Prostate gland (tissue), 2 donors: ENCODE data around the gene FCRLA. TPM values are rescaled to one million over a fixed set of nuclear protein-coding genes. Genes with fewer than 3 reads are reported as not detected.
"Not testable (repeated sequence)": the region's sequence is repeated elsewhere in the genome, so short reads cannot be mapped to it uniquely, and the experiment has no call there.

Source experiments
- DNase-seq: peaks from one replicate; pipeline ENCODE4 v3.0.0-alpha.2; 2019; ENCODE audit warnings: low spot score
- H3K27ac ChIP-seq, 2 donors: fragments of 200-600 bp; sonication (generic); 2 replicates each; pipeline ENCODE4 v1.5.1; 2017 to 2019
- H3K27me3 ChIP-seq: fragments of 200-600 bp; sonication (generic); replicated peaks from 2 replicates; pipeline ENCODE4 v1.5.1; 2019; ENCODE audit not compliant: insufficient read depth
- H3K36me3 ChIP-seq, 2 donors: fragments of 200-600 bp; sonication (generic); 1 replicate in 1 of 2; 2 replicates in 1 of 2; pipeline versions ENCODE4 v1.5.1 to v1.8.1; 2017 to 2019
- H3K4me1 ChIP-seq: fragments of 200-600 bp; sonication (generic); replicated peaks from 2 replicates; pipeline ENCODE4 v1.5.1; 2019
- H3K4me3 ChIP-seq, 2 donors: fragments of 200-600 bp; sonication (generic); 2 replicates each; pipeline ENCODE4 v1.5.1; 2017 to 2019
- H3K9me3 ChIP-seq: fragments of 200-600 bp; sonication (generic); 2 replicates; pipeline ENCODE4 v1.5.1; 2017
- CTCF ChIP-seq, 4 experiments: fragments of 200-600 bp in 2 of 4; fragments of 450-650 bp in 2 of 4; sonication (generic) in 2 of 4; IDR thresholded peaks; 1 replicate in 3 of 4; 2 replicates in 1 of 4; pipeline ENCODE4 v1.5.1; 2016 to 2019; ENCODE audit warnings: antibody characterized with exemption in 4 of 4, mild to moderate bottlenecking in 2 of 4, moderate library complexity in 2 of 4
- POLR2A ChIP-seq: fragments of 450-650 bp; IDR thresholded peaks from one replicate; pipeline ENCODE4 v1.6.1; 2016; ENCODE audit warnings: antibody characterized with exemption, mild to moderate bottlenecking
- POLR2AphosphoS5 ChIP-seq: sonication (generic); formaldehyde crosslinking; IDR thresholded peaks from one replicate; pipeline ENCODE4 v1.6.1; 2017; ENCODE audit warnings: antibody characterized with exemption
- WGBS: methylation state at CpG from one replicate; pipeline ENCODE4 v1.1.5; 2018; 5-methylcytosine and 5-hydroxymethylcytosine counted together
- intact Hi-C: fragments of 100-400 bp; cut with DNase I; formaldehyde crosslinking; loops from one replicate; pipeline ENCODE4 v1.14.2; 2022
- total RNA-seq, 2 donors: library from RNA; depleted of rRNA; stranded (reverse); fragments of >200 nt; gene quantifications; one replicate each; pipeline ENCODE4 v1.1.0, GENCODE V29; 2016

Gene FCRLA
- total RNA-seq, 2 donors from 2014 or later: not detected

- H3K27ac ChIP-seq: no peak overlapping the region
- H3K4me3 ChIP-seq: no peak overlapping the region
- WGBS: 74% methylated on average over 8 of the region's 8 CpGs
- no peaks in the 10 kb centered on the region for H3K27me3 ChIP-seq
- H3K9me3 ChIP-seq: no peaks in the 10 kb centered on the region
- DNase-seq: peak; percentile 30
- peak; percentile 56 for TF ChIP-seq POLR2AphosphoS5
- TF ChIP-seq POLR2A: no peak
- H3K36me3 ChIP-seq: no peaks in the 10 kb centered on the region
- no peaks in the 10 kb centered on the region for H3K4me1 ChIP-seq
- intact Hi-C loops: no loop called here
Measured at GRCh38 chr1:161723459-161724141, 16.6 kb downstream of the FCRLA start.

- intact Hi-C loops, DNase-seq, H3K27me3 ChIP-seq, H3K4me1 ChIP-seq, H3K36me3 ChIP-seq, H3K9me3 ChIP-seq: not testable (repeated sequence)
- WGBS: 50% methylated on average over 22 of the region's 22 CpGs
- H3K27ac ChIP-seq: peak overlapping the region; percentile 62 to 80
- peak overlapping the region; percentile 53 to 64 for H3K4me3 ChIP-seq
Measured at GRCh38 chr1:161725258-161725907, 18.4 kb downstream of the FCRLA start.

- DNase-seq: peak; percentile 33
- peak overlapping the region; percentile 62 to 80 for H3K27ac ChIP-seq
- no peaks in the 10 kb centered on the region for H3K4me1 ChIP-seq
- H3K36me3 ChIP-seq: no peaks in the 10 kb centered on the region
- no peaks in the 10 kb centered on the region for H3K9me3 ChIP-seq
- peak overlapping the region; percentile 53 to 64 for H3K4me3 ChIP-seq
- no peaks in the 10 kb centered on the region for H3K27me3 ChIP-seq
- under 1% methylated on average over 34 of the region's 34 CpGs for WGBS
- peak in 1 of 4 experiments; percentile 36 for TF ChIP-seq CTCF (IDR thresholded peaks at IDR 0.05)
- no peak for TF ChIP-seq POLR2A
- TF ChIP-seq POLR2AphosphoS5: no peak
- intact Hi-C loops: no loop called here
Measured at GRCh38 chr1:161725908-161726472, 19.0 kb downstream of the FCRLA start.

- peak; percentile 79 for DNase-seq
- under 1% methylated on average over 68 of the region's 83 CpGs for WGBS
- intact Hi-C loops: no loop called here
- Histone ChIP-seq H3K27ac (peak overlapping the region; percentile 62 to 80), H3K9me3 (no peaks in the 10 kb centered on the region), H3K27me3 (no peaks in the 10 kb centered on the region), H3K36me3 (no peaks in the 10 kb centered on the region), H3K4me3 (peak overlapping the region; percentile 53 to 64), H3K4me1 (no peaks in the 10 kb centered on the region)
- TF ChIP-seq POLR2AphosphoS5: no peak
- TF ChIP-seq POLR2A: peak; percentile 20
- TF ChIP-seq CTCF (IDR thresholded peaks at IDR 0.05): peak in 1 of 4 experiments; percentile 41
Measured at GRCh38 chr1:161726473-161727255, 19.6 kb downstream of the FCRLA start.

- H3K4me1 ChIP-seq: no peaks in the 10 kb centered on the region
- WGBS: 4% methylated on average over 33 of the region's 38 CpGs
- peak overlapping the region; percentile 53 to 64 for H3K4me3 ChIP-seq
- no peak for DNase-seq
- no peaks in the 10 kb centered on the region for H3K27me3 ChIP-seq
- H3K27ac ChIP-seq: peak overlapping the region; percentile 62 to 80
- intact Hi-C loops: no loop called here
- no peaks in the 10 kb centered on the region for H3K36me3 ChIP-seq
- no peaks in the 10 kb centered on the region for H3K9me3 ChIP-seq
- TF ChIP-seq POLR2A: peak; percentile 33
- no peak for TF ChIP-seq CTCF (IDR thresholded peaks at IDR 0.05)
- peak; percentile 23 for TF ChIP-seq POLR2AphosphoS5
Measured at GRCh38 chr1:161727256-161727924, 20.4 kb downstream of the FCRLA start.
